ENCODE data around the gene BBS9. TPM values are rescaled to one million over a fixed set of nuclear protein-coding genes. Genes with fewer than 3 reads are reported as not detected.

The BBS9 gene
- total and polyA plus RNA-seq, 4 experiments from 2014 or later, result 13.9 to 27.3 (median 24.8) TPM

GRCh38 chr7:33452805-33453502, 323.6 kb downstream of the BBS9 start:
- H3K27me3 ChIP-seq (ENCODE audit: insufficient read depth, low read length), result no peaks in the 10 kb centered on the region
- no peak overlapping the region for H3K27ac Mint-ChIP-seq
- ChIA-PET CTCF (ENCODE audit: partially characterized antibody) (no interaction called here), POLR2A (ENCODE audit: partially characterized antibody) (no interaction called here)
- no peak for DNase-seq
- H3K4me3 Mint-ChIP-seq, result no peak overlapping the region
- H3K27ac ChIP-seq (ENCODE audit: low read depth, low read length), result no peak overlapping the region
- H3K36me3 ChIP-seq (ENCODE audit: insufficient read depth, low read length), result no peaks in the 10 kb centered on the region
- peaks cover 0 to 7% (median 0%) of the 10 kb centered on the region in 8 donors for H3K9me3 Mint-ChIP-seq
- intact Hi-C loops (cut with micrococcal nuclease), result no loop called here
- H3K9me3 ChIP-seq (ENCODE audit: control insufficient read depth in 1 of 2, low read length in 2 of 2), result no peaks in the 10 kb centered on the region
- H3K4me1 Mint-ChIP-seq, result peaks cover 4 to 11% (median 4%) of the 10 kb centered on the region in 4 donors
- H3K4me1 ChIP-seq (ENCODE audit: insufficient read depth, low read length), result no peaks in the 10 kb centered on the region
- peaks cover 3 to 36% of the 10 kb centered on the region in 2 donors for H3K36me3 Mint-ChIP-seq
- H3K27me3 Mint-ChIP-seq, result no peaks in the 10 kb centered on the region
- no peak overlapping the region for H3K4me3 ChIP-seq (ENCODE audit: low read length in 2 of 2)

- ChIA-PET CTCF (ENCODE audit: partially characterized antibody) (no interaction called here), POLR2A (ENCODE audit: partially characterized antibody) (no interaction called here)
- Histone ChIP-seq H3K4me1 (ENCODE audit: insufficient read depth, low read length) (no peaks in the 10 kb centered on the region), H3K27me3 (ENCODE audit: insufficient read depth, low read length) (no peaks in the 10 kb centered on the region), H3K4me3 (ENCODE audit: low read length in 2 of 2) (no peak overlapping the region), H3K9me3 (ENCODE audit: control insufficient read depth in 1 of 2, low read length in 2 of 2) (no peaks in the 10 kb centered on the region), H3K27ac (ENCODE audit: low read depth, low read length) (no peak overlapping the region), H3K36me3 (ENCODE audit: insufficient read depth, low read length) (no peaks in the 10 kb centered on the region)
- intact Hi-C loops (cut with micrococcal nuclease), result no loop called here
- Mint-ChIP-seq H3K4me3 (no peak overlapping the region), H3K9me3 (peaks cover 0 to 4% (median 0%) of the 10 kb centered on the region in 8 donors), H3K36me3 (peaks cover 3 to 26% of the 10 kb centered on the region in 2 donors), H3K27ac (no peak overlapping the region), H3K4me1 (no peaks in the 10 kb centered on the region), H3K27me3 (no peaks in the 10 kb centered on the region)
- no peak for DNase-seq
Measured at GRCh38 chr7:33457039-33457438, 327.7 kb downstream of the BBS9 start.

- Mint-ChIP-seq H3K36me3 (peaks cover 3 to 13% of the 10 kb centered on the region in 2 donors), H3K27ac (no peak overlapping the region), H3K27me3 (no peaks in the 10 kb centered on the region), H3K9me3 (peaks cover 0 to 4% (median 0%) of the 10 kb centered on the region in 8 donors), H3K4me3 (no peak overlapping the region), H3K4me1 (no peaks in the 10 kb centered on the region)
- H3K27me3 ChIP-seq (ENCODE audit: insufficient read depth, low read length), result no peaks in the 10 kb centered on the region
- H3K36me3 ChIP-seq (ENCODE audit: insufficient read depth, low read length), result no peaks in the 10 kb centered on the region
- DNase-seq, result no peak
- ChIA-PET CTCF (ENCODE audit: partially characterized antibody) (no interaction called here), POLR2A (ENCODE audit: partially characterized antibody) (no interaction called here)
- no peaks in the 10 kb centered on the region for H3K4me1 ChIP-seq (ENCODE audit: insufficient read depth, low read length)
- no peak overlapping the region for H3K4me3 ChIP-seq (ENCODE audit: low read length in 2 of 2)
- intact Hi-C loops (cut with micrococcal nuclease), result no loop called here
- H3K27ac ChIP-seq (ENCODE audit: low read depth, low read length), result no peak overlapping the region
- H3K9me3 ChIP-seq (ENCODE audit: control insufficient read depth in 1 of 2, low read length in 2 of 2), result no peaks in the 10 kb centered on the region
Measured at GRCh38 chr7:33458581-33458980, 329.2 kb downstream of the BBS9 start.

- H3K36me3 ChIP-seq (ENCODE audit: insufficient read depth, low read length), result no peaks in the 10 kb centered on the region
- H3K9me3 Mint-ChIP-seq, result peaks cover 0 to 4% (median 0%) of the 10 kb centered on the region in 8 donors
- no peaks in the 10 kb centered on the region for H3K27me3 ChIP-seq (ENCODE audit: insufficient read depth, low read length)
- H3K4me3 Mint-ChIP-seq, result no peak overlapping the region
- no peaks in the 10 kb centered on the region for H3K4me1 Mint-ChIP-seq
- no peak overlapping the region for H3K27ac Mint-ChIP-seq
- DNase-seq, result no peak
- peaks cover 3 to 9% of the 10 kb centered on the region in 2 donors for H3K36me3 Mint-ChIP-seq
- no peaks in the 10 kb centered on the region for H3K27me3 Mint-ChIP-seq
- H3K27ac ChIP-seq (ENCODE audit: low read depth, low read length), result no peak overlapping the region
- no peaks in the 10 kb centered on the region for H3K9me3 ChIP-seq (ENCODE audit: control insufficient read depth in 1 of 2, low read length in 2 of 2)
- ChIA-PET POLR2A (ENCODE audit: partially characterized antibody) (no interaction called here), CTCF (ENCODE audit: partially characterized antibody) (no interaction called here)
- intact Hi-C loops (cut with micrococcal nuclease), result no loop called here
- H3K4me1 ChIP-seq (ENCODE audit: insufficient read depth, low read length), result no peaks in the 10 kb centered on the region
- H3K4me3 ChIP-seq (ENCODE audit: low read length in 2 of 2), result no peak overlapping the region
Measured at GRCh38 chr7:33459340-33459751, 330.0 kb downstream of the BBS9 start.

- ChIA-PET POLR2A (ENCODE audit: partially characterized antibody) (no interaction called here), CTCF (ENCODE audit: partially characterized antibody) (no interaction called here)
- Mint-ChIP-seq H3K27me3 (no peaks in the 10 kb centered on the region), H3K27ac (no peak overlapping the region), H3K36me3 (peaks cover 10 to 25% of the 10 kb centered on the region in 2 donors), H3K4me3 (no peak overlapping the region), H3K4me1 (no peaks in the 10 kb centered on the region), H3K9me3 (peaks cover 0 to 6% (median 3%) of the 10 kb centered on the region in 8 donors)
- DNase-seq, result no peak
- Histone ChIP-seq H3K4me3 (ENCODE audit: low read length in 2 of 2) (no peak overlapping the region), H3K27me3 (ENCODE audit: insufficient read depth, low read length) (no peaks in the 10 kb centered on the region), H3K36me3 (ENCODE audit: insufficient read depth, low read length) (no peaks in the 10 kb centered on the region), H3K4me1 (ENCODE audit: insufficient read depth, low read length) (no peaks in the 10 kb centered on the region), H3K9me3 (ENCODE audit: control insufficient read depth in 1 of 2, low read length in 2 of 2) (no peaks in the 10 kb centered on the region), H3K27ac (ENCODE audit: low read depth, low read length) (no peak overlapping the region)
- intact Hi-C loops (cut with micrococcal nuclease), result no loop called here
Measured at GRCh38 chr7:33463131-33463530, 333.8 kb downstream of the BBS9 start.

- H3K9me3 ChIP-seq (ENCODE audit: control insufficient read depth in 1 of 2, low read length in 2 of 2), result no peaks in the 10 kb centered on the region
- Mint-ChIP-seq H3K4me3 (no peak overlapping the region), H3K4me1 (no peaks in the 10 kb centered on the region), H3K27me3 (no peaks in the 10 kb centered on the region), H3K9me3 (peaks cover 0 to 7% (median 5%) of the 10 kb centered on the region in 8 donors), H3K36me3 (peaks cover 12 to 33% of the 10 kb centered on the region in 2 donors), H3K27ac (no peak overlapping the region)
- no peak overlapping the region for H3K27ac ChIP-seq (ENCODE audit: low read depth, low read length)
- POLR2A ChIA-PET (ENCODE audit: partially characterized antibody), result no interaction called here
- H3K27me3 ChIP-seq (ENCODE audit: insufficient read depth, low read length), result no peaks in the 10 kb centered on the region
- H3K4me1 ChIP-seq (ENCODE audit: insufficient read depth, low read length), result no peaks in the 10 kb centered on the region
- no peak for DNase-seq
- intact Hi-C loops (cut with micrococcal nuclease), result no loop called here
- CTCF ChIA-PET (ENCODE audit: partially characterized antibody), result no interaction called here
- no peaks in the 10 kb centered on the region for H3K36me3 ChIP-seq (ENCODE audit: insufficient read depth, low read length)
- no peak overlapping the region for H3K4me3 ChIP-seq (ENCODE audit: low read length in 2 of 2)
Measured at GRCh38 chr7:33466203-33466602, 336.8 kb downstream of the BBS9 start.

- ChIA-PET POLR2A (ENCODE audit: partially characterized antibody) (no interaction called here), CTCF (ENCODE audit: partially characterized antibody) (no interaction called here)
- intact Hi-C loops (cut with micrococcal nuclease), result no loop called here
- Mint-ChIP-seq H3K9me3 (peaks cover 0 to 9% (median 4%) of the 10 kb centered on the region in 8 donors), H3K36me3 (peaks cover 9 to 31% of the 10 kb centered on the region in 2 donors), H3K4me3 (no peak overlapping the region), H3K27me3 (no peaks in the 10 kb centered on the region), H3K4me1 (peaks cover 0 to 2% (median 0%) of the 10 kb centered on the region in 4 donors), H3K27ac (no peak overlapping the region)
- no peak overlapping the region for H3K4me3 ChIP-seq (ENCODE audit: low read length in 2 of 2)
- no peak for DNase-seq
- H3K27ac ChIP-seq (ENCODE audit: low read depth, low read length), result no peak overlapping the region
- no peaks in the 10 kb centered on the region for H3K4me1 ChIP-seq (ENCODE audit: insufficient read depth, low read length)
- H3K27me3 ChIP-seq (ENCODE audit: insufficient read depth, low read length), result no peaks in the 10 kb centered on the region
- no peaks in the 10 kb centered on the region for H3K9me3 ChIP-seq (ENCODE audit: control insufficient read depth in 1 of 2, low read length in 2 of 2)
- H3K36me3 ChIP-seq (ENCODE audit: insufficient read depth, low read length), result no peaks in the 10 kb centered on the region
Measured at GRCh38 chr7:33471636-33472242, 342.4 kb downstream of the BBS9 start.
